DMS53 treated with DMSO at 0.1 percent for 48 hours (cell line): Measurements from ENCODE around the gene TBCD.

Experiments
- DNase-seq: peaks from one replicate; lab custom pipeline; 2025; ENCODE audit not compliant: unreplicated experiment; lab: John Stamatoyannopoulos, UW

The TBCD gene

GRCh38 chr17:82935966-82936767 is 184.3 kb downstream of the TBCD start:
- no peak for DNase-seq

- DNase-seq, result no peak
Observed at GRCh38 chr17:82936768-82937171, 184.9 kb downstream of the TBCD start.

- DNase-seq, result no peak
Observed at GRCh38 chr17:82937411-82938371, 185.8 kb downstream of the TBCD start.

- DNase-seq, result no peak
Observed at GRCh38 chr17:82938486-82938872, 186.6 kb downstream of the TBCD start.

- DNase-seq, result no peak
Observed at GRCh38 chr17:82938873-82939620, 187.2 kb downstream of the TBCD start.

GRCh38 chr17:82939621-82940135 is 187.8 kb downstream of the TBCD start:
- no peak for DNase-seq

- DNase-seq, result no peak
Observed at GRCh38 chr17:82940226-82941020, 188.6 kb downstream of the TBCD start.

GRCh38 chr17:82941021-82942001 is 189.4 kb downstream of the TBCD start:
- DNase-seq, result no peak

GRCh38 chr17:82942166-82943130 is 190.6 kb downstream of the TBCD start:
- no peak for DNase-seq

GRCh38 chr17:82943339-82943738 is 191.5 kb downstream of the TBCD start:
- DNase-seq, result no peak

GRCh38 chr17:82943751-82944150 is 191.9 kb downstream of the TBCD start:
- no peak for DNase-seq

GRCh38 chr17:82944990-82945389 is 193.1 kb downstream of the TBCD start:
- no peak for DNase-seq

GRCh38 chr17:82946081-82946480 is 194.2 kb downstream of the TBCD start:
- no peak for DNase-seq

GRCh38 chr17:82947051-82947991 is 195.5 kb downstream of the TBCD start:
- DNase-seq, result no peak

GRCh38 chr17:82948081-82948511 is 196.2 kb downstream of the TBCD start:
- no peak for DNase-seq

- no peak for DNase-seq
Observed at GRCh38 chr17:82948957-82949356, 197.1 kb downstream of the TBCD start.

- no peak for DNase-seq
Observed at GRCh38 chr17:82949361-82949760, 197.5 kb downstream of the TBCD start.
